ENCODE measurements around the gene OTOF.

- TF ChIP-seq, protein P1, sequence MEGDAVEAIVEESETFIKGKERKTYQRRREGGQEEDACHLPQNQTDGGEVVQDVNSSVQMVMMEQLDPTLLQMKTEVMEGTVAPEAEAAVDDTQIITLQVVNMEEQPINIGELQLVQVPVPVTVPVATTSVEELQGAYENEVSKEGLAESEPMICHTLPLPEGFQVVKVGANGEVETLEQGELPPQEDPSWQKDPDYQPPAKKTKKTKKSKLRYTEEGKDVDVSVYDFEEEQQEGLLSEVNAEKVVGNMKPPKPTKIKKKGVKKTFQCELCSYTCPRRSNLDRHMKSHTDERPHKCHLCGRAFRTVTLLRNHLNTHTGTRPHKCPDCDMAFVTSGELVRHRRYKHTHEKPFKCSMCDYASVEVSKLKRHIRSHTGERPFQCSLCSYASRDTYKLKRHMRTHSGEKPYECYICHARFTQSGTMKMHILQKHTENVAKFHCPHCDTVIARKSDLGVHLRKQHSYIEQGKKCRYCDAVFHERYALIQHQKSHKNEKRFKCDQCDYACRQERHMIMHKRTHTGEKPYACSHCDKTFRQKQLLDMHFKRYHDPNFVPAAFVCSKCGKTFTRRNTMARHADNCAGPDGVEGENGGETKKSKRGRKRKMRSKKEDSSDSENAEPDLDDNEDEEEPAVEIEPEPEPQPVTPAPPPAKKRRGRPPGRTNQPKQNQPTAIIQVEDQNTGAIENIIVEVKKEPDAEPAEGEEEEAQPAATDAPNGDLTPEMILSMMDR (IDR thresholded peaks at IDR 0.05) = no peak
- no peak for TF ChIP-seq POLR2A (IDR thresholded peaks at IDR 0.05)
Measured at GRCh38 chr2:26523750-26524149, 45.8 kb upstream of the OTOF start.
